ENCODE results near the gene KLHL11. TPM values are rescaled to one million over a fixed set of nuclear protein-coding genes. Genes with fewer than 3 reads are reported as not detected.
"Not testable (repeated sequence)": the region's sequence is repeated elsewhere in the genome, so short reads cannot be mapped to it uniquely, and the experiment has no call there.

The KLHL11 gene
- total RNA-seq, 2 donors from 2014 or later, result 13.3 to 15.9 TPM

- H3K36me3 ChIP-seq (ENCODE audit: control insufficient read depth, insufficient read depth, low read length), result no peaks in the 10 kb centered on the region
- WGBS, 2 experiments (ENCODE audit: insufficient coverage in 1 of 2, insufficient read length in 1 of 2), result 72 to 76% methylated on average over 2 to 3 of the region's 3 CpGs
- H3K4me1 Mint-ChIP-seq, result peaks cover 12% of the 10 kb centered on the region
- H3K27me3 ChIP-seq (ENCODE audit: control insufficient read depth, insufficient read depth, low read length, poor library complexity, severe bottlenecking), result no peaks in the 10 kb centered on the region
- H3K4me3 Mint-ChIP-seq, result no peak overlapping the region
- no peaks in the 10 kb centered on the region for H3K9me3 Mint-ChIP-seq
- no peaks in the 10 kb centered on the region for H3K4me1 ChIP-seq (ENCODE audit: control insufficient read depth, insufficient read depth, low read length)
- H3K27ac ChIP-seq (ENCODE audit: low read depth, low read length), result no peak overlapping the region
- TF ChIP-seq CTCF (conservative IDR thresholded peaks at IDR 0.05), result no peak
- no peaks in the 10 kb centered on the region for H3K9me3 ChIP-seq (ENCODE audit: control insufficient read depth, low read length)
- H3K9ac ChIP-seq (ENCODE audit: extremely low read depth, low read length, poor library complexity, severe bottlenecking), result no peak overlapping the region
- peak; percentile 48 for DNase-seq
- H3K36me3 Mint-ChIP-seq (ENCODE audit: low read depth), result peaks cover 2% of the 10 kb centered on the region
- no peak overlapping the region for H3K4me3 ChIP-seq (ENCODE audit: low read length)
- no peaks in the 10 kb centered on the region for H3K27me3 Mint-ChIP-seq (ENCODE audit: insufficient read depth)
- H3K27ac Mint-ChIP-seq, result peak overlapping the region; percentile 4
These were observed 4.8 kb downstream of the KLHL11 start for GRCh38 chr17:41860254-41860931.

- H3K27me3 Mint-ChIP-seq (ENCODE audit: insufficient read depth); H3K9ac ChIP-seq (ENCODE audit: extremely low read depth, low read length, poor library complexity, severe bottlenecking); H3K27me3 ChIP-seq (ENCODE audit: control insufficient read depth, insufficient read depth, low read length, poor library complexity, severe bottlenecking); H3K9me3 ChIP-seq (ENCODE audit: control insufficient read depth, low read length); H3K27ac Mint-ChIP-seq; H3K9me3 Mint-ChIP-seq; H3K4me1 Mint-ChIP-seq; H3K27ac ChIP-seq (ENCODE audit: low read depth, low read length); H3K4me1 ChIP-seq (ENCODE audit: control insufficient read depth, insufficient read depth, low read length); H3K4me3 ChIP-seq (ENCODE audit: low read length); H3K4me3 Mint-ChIP-seq; DNase-seq: not testable (repeated sequence)
- H3K36me3 ChIP-seq (ENCODE audit: control insufficient read depth, insufficient read depth, low read length), result peaks cover 24% of the 10 kb centered on the region
- peaks cover 21% of the 10 kb centered on the region for H3K36me3 Mint-ChIP-seq (ENCODE audit: low read depth)
- 90 to 94% methylated on average over 6 to 14 of the region's 14 CpGs for WGBS, 2 experiments (ENCODE audit: insufficient coverage in 1 of 2, insufficient read length in 1 of 2)
These were observed 13.8 kb downstream of the KLHL11 start for GRCh38 chr17:41851382-41851781.

GRCh38 chr17:41849251-41849990 is 15.8 kb downstream of the KLHL11 start:
- Histone ChIP-seq H3K9me3 (ENCODE audit: control insufficient read depth, low read length) (no peaks in the 10 kb centered on the region), H3K36me3 (ENCODE audit: control insufficient read depth, insufficient read depth, low read length) (peaks cover 17% of the 10 kb centered on the region), H3K4me3 (ENCODE audit: low read length) (no peak overlapping the region), H3K9ac (ENCODE audit: extremely low read depth, low read length, poor library complexity, severe bottlenecking) (no peak overlapping the region), H3K27me3 (ENCODE audit: control insufficient read depth, insufficient read depth, low read length, poor library complexity, severe bottlenecking) (no peaks in the 10 kb centered on the region), H3K27ac (ENCODE audit: low read depth, low read length) (no peak overlapping the region), H3K4me1 (ENCODE audit: control insufficient read depth, insufficient read depth, low read length) (no peaks in the 10 kb centered on the region)
- 89 to 95% methylated on average over 2 to 3 of the region's 4 CpGs for WGBS, 2 experiments (ENCODE audit: insufficient coverage in 1 of 2, insufficient read length in 1 of 2)
- H3K36me3 Mint-ChIP-seq (ENCODE audit: low read depth), result peaks cover 13% of the 10 kb centered on the region
- DNase-seq, result no peak
- H3K9me3 Mint-ChIP-seq, result no peaks in the 10 kb centered on the region
- no peak overlapping the region for H3K4me3 Mint-ChIP-seq
- H3K27me3 Mint-ChIP-seq (ENCODE audit: insufficient read depth), result no peaks in the 10 kb centered on the region
- H3K27ac Mint-ChIP-seq, result no peak overlapping the region
- no peaks in the 10 kb centered on the region for H3K4me1 Mint-ChIP-seq
- no peak for TF ChIP-seq CTCF (conservative IDR thresholded peaks at IDR 0.05)
